Measurements from ENCODE around the gene FBXO46. TPM values are rescaled to one million over a fixed set of nuclear protein-coding genes. Genes with fewer than 3 reads are reported as not detected.

Gene FBXO46
- total and polyA plus RNA-seq, 2 of the 13 experiments (the other 11 are each of a cell fraction or from before 2014, with no cell fraction given) = 6.2 to 6.4 TPM

DNA sequence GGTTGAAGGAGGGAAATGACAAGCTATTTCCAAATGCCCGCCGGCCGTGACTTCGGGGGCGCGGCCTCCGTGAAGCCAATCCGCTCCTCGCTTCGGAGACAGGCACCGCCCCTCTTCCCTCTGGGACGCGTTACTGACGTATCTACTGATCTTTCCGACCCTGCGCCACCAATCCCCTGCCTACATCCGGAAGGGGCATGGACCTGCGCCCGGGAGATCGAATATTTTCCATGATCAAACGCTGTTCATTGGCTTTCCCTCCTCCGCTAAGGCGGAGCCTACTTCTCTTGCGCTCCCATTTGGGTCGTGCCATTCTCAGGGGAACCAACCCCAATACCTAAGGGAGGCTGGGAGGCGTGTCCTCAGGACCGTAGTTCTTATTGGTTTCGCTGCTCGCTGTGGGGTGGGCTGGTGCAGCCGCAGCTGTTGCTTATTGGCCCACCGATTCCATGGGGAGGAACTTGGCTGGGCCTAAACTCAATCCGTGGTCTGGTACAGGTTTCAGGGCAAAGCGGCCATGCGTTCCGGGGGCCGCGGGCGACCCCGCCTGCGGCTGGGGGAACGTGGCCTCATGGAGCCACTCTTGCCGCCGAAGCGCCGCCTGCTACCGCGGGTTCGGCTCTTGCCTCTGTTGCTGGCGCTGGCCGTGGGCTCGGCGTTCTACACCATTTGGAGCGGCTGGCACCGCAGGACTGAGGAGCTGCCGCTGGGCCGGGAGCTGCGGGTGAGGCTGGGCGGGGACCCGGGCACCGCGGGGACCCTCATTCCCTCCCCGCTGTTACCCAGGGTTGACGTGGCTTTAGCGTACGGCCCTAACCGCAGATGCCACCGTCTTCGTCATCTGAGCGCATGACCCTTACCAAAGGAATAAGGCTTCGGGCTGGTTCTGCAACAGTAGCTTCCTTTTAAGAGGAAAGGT lies 38.2 kb downstream of the FBXO46 start, which contains the start of gene QPCTL (continued):
- TF ChIP-seq, protein P1, sequence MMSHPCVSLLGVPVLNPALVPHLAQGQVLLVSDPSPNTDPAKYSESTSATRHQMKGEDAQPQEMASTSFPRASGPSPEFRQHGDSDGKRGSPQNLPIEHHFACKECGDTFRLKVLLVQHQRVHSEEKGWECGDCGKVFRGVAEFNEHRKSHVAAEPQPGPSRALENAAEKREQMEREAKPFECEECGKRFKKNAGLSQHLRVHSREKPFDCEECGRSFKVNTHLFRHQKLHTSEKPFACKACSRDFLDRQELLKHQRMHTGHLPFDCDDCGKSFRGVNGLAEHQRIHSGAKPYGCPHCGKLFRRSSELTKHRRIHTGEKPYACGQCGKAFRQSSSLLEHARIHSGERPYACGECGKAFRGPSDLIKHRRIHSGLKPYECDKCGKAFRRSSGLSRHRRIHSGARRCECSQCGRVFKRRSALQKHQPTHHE (CRISPR knock-in tag; IDR thresholded peaks at IDR 0.05; ENCODE audit: borderline replicate concordance) = no peak
- 0 out of 2 replicates have a peak, but pooled peaks have one; percentile 10 for TF ChIP-seq KAT8 (CRISPR knock-in tag; IDR thresholded peaks at IDR 0.05)
- TF ChIP-seq ZNF761 (CRISPR knock-in tag; conservative IDR thresholded peaks at IDR 0.05) = 0 out of 2 replicates have a peak, but pooled peaks have one; percentile 33
- TF ChIP-seq, protein P2, sequence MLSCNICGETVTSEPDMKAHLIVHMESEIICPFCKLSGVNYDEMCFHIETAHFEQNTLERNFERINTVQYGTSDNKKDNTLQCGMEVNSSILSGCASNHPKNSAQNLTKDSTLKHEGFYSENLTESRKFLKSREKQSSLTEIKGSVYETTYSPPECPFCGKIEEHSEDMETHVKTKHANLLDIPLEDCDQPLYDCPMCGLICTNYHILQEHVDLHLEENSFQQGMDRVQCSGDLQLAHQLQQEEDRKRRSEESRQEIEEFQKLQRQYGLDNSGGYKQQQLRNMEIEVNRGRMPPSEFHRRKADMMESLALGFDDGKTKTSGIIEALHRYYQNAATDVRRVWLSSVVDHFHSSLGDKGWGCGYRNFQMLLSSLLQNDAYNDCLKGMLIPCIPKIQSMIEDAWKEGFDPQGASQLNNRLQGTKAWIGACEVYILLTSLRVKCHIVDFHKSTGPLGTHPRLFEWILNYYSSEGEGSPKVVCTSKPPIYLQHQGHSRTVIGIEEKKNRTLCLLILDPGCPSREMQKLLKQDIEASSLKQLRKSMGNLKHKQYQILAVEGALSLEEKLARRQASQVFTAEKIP (CRISPR knock-in tag; IDR thresholded peaks at IDR 0.05; ENCODE audit: borderline replicate concordance) = no peak
- TF ChIP-seq, protein P3, sequence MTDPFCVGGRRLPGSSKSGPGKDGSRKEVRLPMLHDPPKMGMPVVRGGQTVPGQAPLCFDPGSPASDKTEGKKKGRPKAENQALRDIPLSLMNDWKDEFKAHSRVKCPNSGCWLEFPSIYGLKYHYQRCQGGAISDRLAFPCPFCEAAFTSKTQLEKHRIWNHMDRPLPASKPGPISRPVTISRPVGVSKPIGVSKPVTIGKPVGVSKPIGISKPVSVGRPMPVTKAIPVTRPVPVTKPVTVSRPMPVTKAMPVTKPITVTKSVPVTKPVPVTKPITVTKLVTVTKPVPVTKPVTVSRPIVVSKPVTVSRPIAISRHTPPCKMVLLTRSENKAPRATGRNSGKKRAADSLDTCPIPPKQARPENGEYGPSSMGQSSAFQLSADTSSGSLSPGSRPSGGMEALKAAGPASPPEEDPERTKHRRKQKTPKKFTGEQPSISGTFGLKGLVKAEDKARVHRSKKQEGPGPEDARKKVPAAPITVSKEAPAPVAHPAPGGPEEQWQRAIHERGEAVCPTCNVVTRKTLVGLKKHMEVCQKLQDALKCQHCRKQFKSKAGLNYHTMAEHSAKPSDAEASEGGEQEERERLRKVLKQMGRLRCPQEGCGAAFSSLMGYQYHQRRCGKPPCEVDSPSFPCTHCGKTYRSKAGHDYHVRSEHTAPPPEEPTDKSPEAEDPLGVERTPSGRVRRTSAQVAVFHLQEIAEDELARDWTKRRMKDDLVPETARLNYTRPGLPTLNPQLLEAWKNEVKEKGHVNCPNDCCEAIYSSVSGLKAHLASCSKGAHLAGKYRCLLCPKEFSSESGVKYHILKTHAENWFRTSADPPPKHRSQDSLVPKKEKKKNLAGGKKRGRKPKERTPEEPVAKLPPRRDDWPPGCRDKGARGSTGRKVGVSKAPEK (CRISPR knock-in tag; IDR thresholded peaks at IDR 0.05; ENCODE audit: borderline replicate concordance) = no peak
- TF ChIP-seq MED1 (CRISPR knock-in tag; IDR thresholded peaks at IDR 0.05) = no peak
- no peak for TF ChIP-seq ZNF781 (CRISPR knock-in tag; IDR thresholded peaks at IDR 0.05; ENCODE audit: borderline replicate concordance, not compliant biosample characterization)
- TF ChIP-seq, protein P4, sequence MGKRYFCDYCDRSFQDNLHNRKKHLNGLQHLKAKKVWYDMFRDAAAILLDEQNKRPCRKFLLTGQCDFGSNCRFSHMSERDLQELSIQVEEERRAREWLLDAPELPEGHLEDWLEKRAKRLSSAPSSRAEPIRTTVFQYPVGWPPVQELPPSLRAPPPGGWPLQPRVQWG (CRISPR knock-in tag; IDR thresholded peaks at IDR 0.05; ENCODE audit: borderline replicate concordance, low read depth) = no peak
- peak; percentile 94 for TF ChIP-seq NFYB (CRISPR knock-in tag; IDR thresholded peaks at IDR 0.05)
- no peak for TF ChIP-seq ZNF10 (CRISPR knock-in tag; IDR thresholded peaks at IDR 0.05; ENCODE audit: borderline replicate concordance, low read depth)
- peak; percentile 66; the same call in 1 of the 2 replicates for TF ChIP-seq BRD4 (CRISPR knock-in tag; IDR thresholded peaks at IDR 0.05)
- TF ChIP-seq CEBPB (IDR thresholded peaks at IDR 0.05; ENCODE audit: borderline replicate concordance, low read depth, low read length) = no peak
- TF ChIP-seq TCF12 (IDR thresholded peaks at IDR 0.05) = no peak
- no peak for TF ChIP-seq TCF12 (CRISPR knock-in tag; IDR thresholded peaks at IDR 0.05)
- no peak for TF ChIP-seq ZFP62 (CRISPR knock-in tag; IDR thresholded peaks at IDR 0.05)
- TF ChIP-seq, protein P5, sequence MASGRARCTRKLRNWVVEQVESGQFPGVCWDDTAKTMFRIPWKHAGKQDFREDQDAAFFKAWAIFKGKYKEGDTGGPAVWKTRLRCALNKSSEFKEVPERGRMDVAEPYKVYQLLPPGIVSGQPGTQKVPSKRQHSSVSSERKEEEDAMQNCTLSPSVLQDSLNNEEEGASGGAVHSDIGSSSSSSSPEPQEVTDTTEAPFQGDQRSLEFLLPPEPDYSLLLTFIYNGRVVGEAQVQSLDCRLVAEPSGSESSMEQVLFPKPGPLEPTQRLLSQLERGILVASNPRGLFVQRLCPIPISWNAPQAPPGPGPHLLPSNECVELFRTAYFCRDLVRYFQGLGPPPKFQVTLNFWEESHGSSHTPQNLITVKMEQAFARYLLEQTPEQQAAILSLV (CRISPR knock-in tag; IDR thresholded peaks at IDR 0.05; ENCODE audit: borderline replicate concordance) = 0 out of 2 replicates have a peak, but pooled peaks have one; percentile 50
- peak; percentile 41 for TF ChIP-seq AGO2 (optimal IDR thresholded peaks at IDR 0.05; ENCODE audit: low read depth, low read length)
- TF ChIP-seq, protein P6, sequence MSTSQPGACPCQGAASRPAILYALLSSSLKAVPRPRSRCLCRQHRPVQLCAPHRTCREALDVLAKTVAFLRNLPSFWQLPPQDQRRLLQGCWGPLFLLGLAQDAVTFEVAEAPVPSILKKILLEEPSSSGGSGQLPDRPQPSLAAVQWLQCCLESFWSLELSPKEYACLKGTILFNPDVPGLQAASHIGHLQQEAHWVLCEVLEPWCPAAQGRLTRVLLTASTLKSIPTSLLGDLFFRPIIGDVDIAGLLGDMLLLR (CRISPR knock-in tag; IDR thresholded peaks at IDR 0.05) = peak; percentile 78; the same call in 1 of the 2 replicates
- TF ChIP-seq HMGA1 (CRISPR knock-in tag; conservative IDR thresholded peaks at IDR 0.05) = no peak
